GM18507 (cell line): ENCODE measurements around the gene TOE1.
A peak's percentile ranks its signal among the peaks of the same experiment; 100 is the strongest.
"Not testable (repeated sequence)": the region's sequence is repeated elsewhere in the genome, so short reads cannot be mapped to it uniquely, and the experiment has no call there.

Experiments
- DNase-seq: peaks from one replicate; pipeline ENCODE4 v3.0.0; 2011; ENCODE audit warnings: low read depth; ENCODE audit not compliant: insufficient read length; ENCODE audit errors: extremely low spot score
- FAIRE-seq: peaks from 2 replicates; lab custom pipeline; 2011; peaks lifted over from hg19 to GRCh38; lab: Jason Lieb, UNC

TOE1 gene

GRCh38 chr1:45339789-45340558, at the start of gene TOE1, which contains the start of gene MUTYH:
Gene TOE1, plus strand, starts transcription at chr1:45340170. Its CDS starts 83 bp downstream, at chr1:45340253.
Gene MUTYH, minus strand, starts transcription at chr1:45340440. Its CDS starts 5,935 bp downstream, at chr1:45334505.
- FAIRE-seq: peak; percentile 95

DNA sequence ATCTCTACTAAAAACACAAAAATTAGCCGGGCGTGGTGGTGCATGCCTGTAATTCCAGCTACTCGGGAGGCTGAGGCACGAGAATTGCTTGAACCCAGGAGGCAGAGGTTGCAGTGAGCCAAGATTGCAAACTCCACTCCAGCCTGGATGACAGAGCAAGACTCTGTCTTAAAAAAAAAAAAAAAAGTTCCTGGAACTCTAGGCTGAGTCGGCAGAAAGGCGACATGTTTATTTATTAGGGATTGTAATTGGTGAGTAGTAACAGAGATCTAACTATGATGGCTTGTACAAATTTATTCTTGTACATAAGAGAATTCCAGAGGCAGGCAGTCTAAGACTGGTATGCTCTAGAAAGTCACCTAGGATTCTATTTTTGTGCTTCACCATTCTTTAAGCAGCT, 49.0 kb upstream of the TOE1 start:
- DNase-seq, FAIRE-seq: not testable (repeated sequence)

More at GRCh38 chr1:45339789-45340558, at the start of gene TOE1, which contains the start of gene MUTYH:
- DNase-seq: peak; percentile 87

DNA sequence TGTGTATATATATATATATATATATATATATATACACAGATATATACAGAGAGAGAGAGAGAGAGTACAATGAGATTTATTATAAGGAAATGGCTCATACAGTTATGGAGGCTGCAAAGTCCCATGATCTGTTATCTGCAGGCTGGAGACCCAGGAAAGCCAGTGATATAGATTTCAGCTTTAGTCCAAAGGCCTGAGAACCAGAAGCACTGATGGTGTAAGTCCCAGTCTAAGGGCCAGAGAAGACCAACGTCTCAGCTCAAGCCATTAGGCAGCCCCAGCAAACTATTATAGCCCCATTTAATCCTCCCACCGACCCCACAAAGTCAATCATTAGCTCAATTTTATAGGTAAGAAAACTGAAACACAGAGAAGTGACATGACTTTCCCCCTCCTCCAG, 48.3 kb upstream of the TOE1 start:
- DNase-seq (no peak), FAIRE-seq (no peak)

DNA sequence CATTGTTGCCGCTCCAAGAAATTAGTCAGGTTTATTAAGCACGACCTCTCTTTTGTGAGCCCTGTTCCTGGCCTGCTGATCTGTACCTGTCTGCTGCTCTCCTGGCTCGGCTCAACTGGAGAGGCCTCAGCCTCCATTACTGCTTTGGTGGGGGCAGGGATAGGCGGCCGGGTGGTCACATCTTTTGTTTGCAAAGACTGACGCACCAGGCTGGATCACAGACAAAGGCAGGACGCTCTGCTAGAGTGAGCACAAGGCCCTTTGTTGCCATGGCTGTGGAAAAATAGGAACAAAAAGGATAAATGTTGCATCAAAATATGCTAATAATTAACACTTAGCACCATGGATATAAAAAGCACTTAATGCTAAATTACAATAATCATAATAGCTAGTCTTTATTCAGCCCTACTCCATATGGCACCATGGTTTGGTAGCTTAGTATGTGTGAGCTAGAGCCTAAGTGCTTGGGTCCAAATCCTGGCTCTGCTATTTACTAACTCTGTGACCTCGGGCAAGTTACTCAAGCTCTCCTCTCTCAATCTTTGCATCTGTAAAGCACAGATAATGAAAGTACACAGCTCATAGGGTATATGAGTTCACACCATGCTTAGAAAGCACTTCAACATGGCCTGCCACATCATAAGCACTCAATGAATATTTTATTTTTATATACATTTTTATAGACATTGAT, 42.2 kb upstream of the TOE1 start:
- no peak for FAIRE-seq
- DNase-seq: no peak

DNA sequence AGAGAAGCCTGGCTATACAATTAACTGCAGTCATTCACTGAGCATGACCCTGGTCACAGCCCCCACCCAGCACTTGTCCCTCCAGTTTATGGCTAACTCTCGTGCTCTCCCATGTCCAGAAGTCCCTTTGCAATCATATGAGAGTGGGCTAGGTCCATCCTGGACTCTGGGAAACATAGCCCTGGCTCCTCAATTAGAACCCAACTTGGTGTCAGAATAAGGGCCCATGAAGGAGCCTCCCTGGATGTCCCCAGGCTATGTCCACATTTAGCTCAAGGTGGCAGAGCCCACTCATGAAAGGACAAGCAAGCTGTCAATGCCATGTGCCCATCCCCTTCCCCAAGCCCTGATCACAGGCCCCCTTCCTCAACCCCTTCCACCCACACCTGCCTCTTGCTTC, 40.7 kb upstream of the TOE1 start:
- FAIRE-seq: no peak
- no peak for DNase-seq

DNA sequence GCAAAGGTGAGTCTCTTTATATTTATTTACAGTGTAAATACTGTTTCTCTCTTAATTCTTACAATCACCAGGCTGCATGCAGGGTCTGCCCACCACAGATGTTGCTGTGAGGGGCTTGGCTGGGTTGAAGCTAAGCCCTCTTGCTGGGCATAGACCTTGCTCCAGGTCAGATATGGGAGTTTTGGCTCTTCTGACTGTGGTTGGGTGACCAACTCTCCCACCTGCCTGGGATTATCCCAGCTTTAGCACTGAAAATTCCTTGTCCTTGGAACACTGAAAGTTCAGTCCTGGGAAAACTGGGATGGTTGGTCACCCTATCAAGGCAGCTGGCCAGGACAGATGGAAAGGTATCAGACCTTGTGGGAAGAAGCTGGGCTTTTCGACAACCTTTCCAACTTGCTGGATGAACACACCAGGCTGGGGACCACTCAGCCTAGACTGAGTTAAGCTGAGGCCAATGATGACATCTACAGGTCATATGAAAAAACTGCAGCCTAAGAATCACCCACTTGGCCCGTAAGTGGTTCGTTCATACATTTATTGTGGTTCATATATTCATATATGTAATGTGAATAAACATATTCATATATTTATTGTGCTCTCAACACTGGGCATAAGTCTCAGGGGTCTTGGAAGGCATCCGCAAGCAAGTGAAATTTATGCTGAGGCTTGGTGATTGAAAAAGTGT, 39.8 kb upstream of the TOE1 start:
- FAIRE-seq (peak; percentile 89), DNase-seq (no peak)

DNA sequence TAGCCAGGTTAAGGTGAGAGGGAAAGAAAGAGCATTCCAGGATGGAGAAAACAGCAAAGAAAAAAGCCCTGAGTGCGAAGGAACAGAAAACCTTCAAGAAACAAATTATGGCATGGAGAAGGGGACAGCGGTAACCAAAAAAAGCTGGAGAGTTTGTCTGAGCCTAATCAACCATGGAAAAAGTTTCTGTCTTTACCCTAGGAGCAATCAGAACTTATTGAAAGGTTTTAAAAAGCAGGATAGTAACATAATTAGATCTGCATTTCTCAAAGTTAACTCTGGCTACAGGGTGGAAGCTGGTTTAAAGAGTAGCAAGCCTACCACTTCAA, 39.3 kb upstream of the TOE1 start:
- DNase-seq (no peak), FAIRE-seq (no peak)

GRCh38 chr1:45302505-45303150, 37.3 kb upstream of the TOE1 start:
- DNase-seq: no peak
- no peak for FAIRE-seq

- DNase-seq: peak; percentile 91
These were observed 36.3 kb upstream of the TOE1 start for GRCh38 chr1:45303520-45304310.

DNA sequence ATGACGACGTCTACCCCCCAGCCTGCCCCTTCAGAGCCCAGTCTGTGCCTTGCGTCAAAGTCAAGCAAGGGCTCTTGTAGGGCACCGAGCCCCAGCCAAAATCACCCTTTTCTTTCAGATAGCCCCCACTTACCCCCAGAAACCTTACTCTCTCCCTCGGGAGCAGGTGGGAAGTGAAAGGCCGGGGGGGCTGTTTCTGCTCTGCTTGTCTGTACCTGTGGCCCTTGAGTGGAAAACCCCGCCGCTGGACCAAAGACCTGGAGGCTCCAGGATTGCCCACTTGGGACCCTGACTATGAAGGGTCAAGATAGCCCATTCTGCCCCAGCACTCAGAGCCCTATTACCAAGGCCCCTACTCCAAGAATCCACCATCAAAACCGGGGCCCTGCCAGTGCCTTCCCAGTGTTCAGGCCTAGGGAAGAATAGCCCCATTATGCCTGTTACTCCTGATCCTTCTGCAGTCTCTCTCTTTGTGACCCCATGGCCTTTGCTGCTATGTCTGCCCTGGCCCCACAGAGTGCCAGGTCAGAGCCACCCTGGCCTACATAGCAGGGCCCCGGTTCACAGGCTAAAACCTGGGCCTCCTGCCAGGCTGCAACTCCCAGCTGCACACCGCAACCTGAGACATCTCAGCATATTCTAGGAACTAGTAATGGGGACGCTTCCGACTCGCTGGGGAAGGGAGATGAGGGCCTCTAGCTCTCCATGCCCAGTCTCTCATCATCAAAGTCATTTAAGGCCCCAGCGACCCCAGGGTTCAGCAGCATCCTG, 35.5 kb upstream of the TOE1 start:
- DNase-seq (no peak), FAIRE-seq (no peak)

More at GRCh38 chr1:45303520-45304310, 36.3 kb upstream of the TOE1 start:
- FAIRE-seq: peak; percentile 91

DNA sequence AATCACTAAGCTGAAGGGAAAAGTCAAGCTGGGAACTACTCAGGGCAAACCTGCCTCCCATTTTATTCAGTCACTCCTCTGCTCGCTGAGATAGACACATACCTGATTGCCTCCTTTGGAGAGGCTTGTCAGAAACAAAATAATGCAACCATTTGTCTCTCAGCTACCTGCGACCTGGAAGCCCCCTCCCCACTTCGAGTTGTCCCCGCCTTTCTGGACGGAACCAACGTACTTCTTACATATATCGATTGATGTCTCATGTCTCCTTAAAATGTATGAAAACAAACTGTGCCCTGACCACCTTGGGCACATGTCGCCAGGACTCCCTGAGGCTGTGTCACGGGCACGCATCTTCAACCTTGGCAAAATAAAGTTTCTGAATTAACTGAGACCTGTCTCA, 34.7 kb upstream of the TOE1 start:
- no peak for DNase-seq
- no peak for FAIRE-seq

GRCh38 chr1:45306319-45306718, 33.7 kb upstream of the TOE1 start:
- DNase-seq: no peak
- FAIRE-seq: peak; percentile 76

DNA sequence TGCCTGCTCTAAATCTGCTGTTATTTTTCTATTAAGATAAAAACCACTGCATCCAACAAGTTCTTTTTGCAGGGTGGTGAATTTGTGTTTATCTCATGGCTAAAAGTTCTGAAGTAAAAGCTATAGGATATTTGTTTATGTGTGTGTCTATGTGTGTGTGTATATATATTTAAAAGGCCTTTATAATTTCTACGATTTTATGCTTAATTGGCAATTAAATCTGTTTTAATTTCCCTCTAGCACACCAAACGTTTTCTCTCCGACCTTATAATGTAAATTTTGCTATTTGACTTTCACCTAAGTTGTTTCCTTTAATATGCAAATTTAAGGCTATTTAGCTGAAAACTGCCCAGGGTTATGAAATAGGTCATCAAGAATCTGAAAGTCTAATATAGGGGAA, 33.1 kb upstream of the TOE1 start:
- no peak for FAIRE-seq

DNA sequence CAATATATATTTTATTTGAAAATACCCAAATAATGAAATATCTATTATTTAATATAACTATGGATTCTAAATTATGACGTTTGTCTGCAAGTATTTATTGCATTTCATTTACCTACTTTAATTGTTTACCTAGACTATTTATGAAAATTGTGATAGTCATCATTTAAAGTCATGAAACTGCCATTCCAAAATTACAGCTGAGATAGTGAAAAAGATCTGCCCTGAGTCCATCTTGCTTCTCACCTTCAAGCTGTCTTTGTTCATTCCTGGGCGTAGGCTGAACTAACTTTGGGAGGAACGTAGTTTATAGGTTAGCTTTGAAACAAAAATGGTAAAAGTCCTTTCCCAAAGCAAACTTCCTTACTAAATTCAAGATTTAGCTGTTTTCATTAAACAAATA, 25.7 kb upstream of the TOE1 start:
- no peak for FAIRE-seq

More for the DNA sequence above, 33.1 kb upstream of the TOE1 start:
- no peak for DNase-seq

DNA sequence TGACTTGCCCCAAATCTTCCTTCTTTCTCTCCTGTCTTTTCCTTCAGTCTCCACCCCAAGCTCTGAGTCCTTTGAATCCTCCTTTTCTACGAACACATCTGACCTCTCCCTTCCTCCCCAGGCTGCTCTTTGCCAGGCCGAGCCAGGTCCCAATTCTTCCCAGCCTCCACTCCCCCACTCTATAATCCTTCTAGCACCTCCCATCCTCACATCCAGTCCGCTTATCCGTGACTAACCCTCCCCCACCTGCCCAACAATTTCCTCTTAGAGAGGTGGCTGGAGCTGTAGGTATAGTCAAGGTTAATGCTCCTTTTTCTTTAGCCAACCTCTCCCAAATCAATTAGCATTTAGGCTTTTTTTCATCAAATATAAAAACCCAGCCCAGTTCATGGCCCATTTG, 22.8 kb upstream of the TOE1 start:
- DNase-seq: no peak
- FAIRE-seq: no peak

More for the DNA sequence above, 25.7 kb upstream of the TOE1 start:
- DNase-seq: no peak

GRCh38 chr1:45319761-45320160, 20.2 kb upstream of the TOE1 start:
- no peak for FAIRE-seq
- no peak for DNase-seq

DNA sequence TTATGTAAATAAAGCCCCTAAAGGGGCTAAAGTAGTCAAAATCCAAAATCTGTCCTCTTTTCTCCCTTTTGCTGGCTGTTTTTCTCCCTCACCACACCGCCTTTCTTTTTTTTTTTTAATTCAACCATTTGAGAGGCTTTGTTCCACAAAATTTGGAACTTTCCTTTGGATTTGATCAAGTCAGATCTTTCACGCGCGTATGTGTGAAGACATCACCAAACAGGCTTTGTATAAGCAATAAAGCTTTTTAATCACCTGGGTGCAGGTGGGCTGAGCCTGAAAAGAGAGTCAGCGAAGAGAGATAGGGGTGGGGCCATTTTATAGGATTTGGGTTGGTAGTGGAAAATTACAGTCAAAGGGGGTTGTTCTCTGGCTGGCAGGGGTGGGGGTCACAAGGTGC, 18.5 kb upstream of the TOE1 start:
- FAIRE-seq: no peak
- DNase-seq: no peak

- FAIRE-seq: peak; percentile 73
- no peak for DNase-seq
These were observed 17.4 kb upstream of the TOE1 start for GRCh38 chr1:45322486-45323040.
